ENCODE measurements around the gene HOXA9.

HOXA9 gene

DNA sequence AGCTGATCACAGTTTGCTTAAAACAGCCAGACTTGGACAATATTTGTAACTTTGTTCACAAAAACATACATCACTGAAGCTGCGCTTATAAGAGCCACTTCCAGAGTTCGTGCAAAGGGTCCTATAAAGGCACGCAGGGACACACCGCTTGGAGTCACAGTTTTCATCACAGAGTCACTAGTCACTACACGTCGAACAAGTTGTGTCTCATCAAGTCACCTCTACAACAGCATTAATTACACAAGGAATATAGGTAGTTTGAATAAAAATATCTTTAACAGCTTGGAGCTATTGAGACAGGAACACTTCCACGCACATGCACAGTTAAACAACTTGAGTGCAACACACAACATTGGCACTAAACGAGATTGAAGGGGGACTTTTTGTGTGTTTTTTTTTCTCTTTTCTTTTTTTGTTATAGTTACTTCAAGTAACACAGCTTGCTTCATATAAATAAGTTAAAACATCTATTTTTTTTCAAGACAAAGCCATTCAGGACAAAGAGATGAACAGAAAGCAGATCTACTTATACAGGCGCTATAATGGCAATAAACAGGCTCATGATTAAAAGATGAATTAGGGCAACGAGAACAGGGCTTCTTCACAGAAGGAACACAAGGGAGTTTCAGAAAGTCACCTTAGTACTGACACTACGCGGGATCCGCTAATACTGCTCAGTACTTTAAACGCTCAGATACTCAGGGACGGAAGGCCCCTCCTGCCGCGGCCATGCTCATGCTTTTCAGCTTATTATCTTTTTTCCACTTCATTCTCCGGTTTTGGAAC is 24.0 kb downstream of the HOXA9 start:
- DNase-seq: no peak

DNA sequence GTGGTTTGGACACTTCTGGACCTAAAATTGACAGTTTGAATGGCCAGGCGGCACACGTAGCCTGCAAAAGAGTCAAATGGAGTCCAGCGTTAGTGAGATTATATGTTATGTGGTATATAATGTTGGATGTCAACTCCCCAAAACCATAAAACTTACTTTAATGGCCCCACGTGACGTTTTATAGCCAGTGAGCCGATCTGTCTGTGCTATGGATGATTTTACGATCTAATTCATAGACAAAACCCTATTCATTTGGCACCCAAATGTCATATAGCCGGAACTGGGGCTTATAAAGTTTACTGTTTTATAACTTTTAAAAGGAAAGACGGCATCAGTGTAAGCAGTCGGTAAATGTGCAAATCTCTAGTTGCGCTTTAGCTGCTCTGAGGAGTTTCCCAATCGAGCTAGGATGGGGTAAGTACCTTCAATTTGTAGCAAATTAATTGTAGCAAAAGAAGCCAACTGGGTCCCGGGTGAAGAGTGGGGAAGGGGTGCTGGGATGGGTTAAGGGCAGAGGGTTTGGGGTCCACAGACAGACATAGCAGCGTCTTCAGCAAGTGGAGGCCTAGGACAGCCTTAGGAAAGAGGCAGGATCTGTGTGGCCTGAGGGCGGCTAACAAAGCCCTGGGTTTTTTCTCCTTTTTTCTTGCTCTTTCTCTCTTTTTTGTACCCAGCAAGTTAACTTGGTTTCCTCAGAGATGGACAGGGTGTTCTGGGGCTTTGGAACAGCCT is 25.0 kb downstream of the HOXA9 start:
- DNase-seq: no peak

DNA sequence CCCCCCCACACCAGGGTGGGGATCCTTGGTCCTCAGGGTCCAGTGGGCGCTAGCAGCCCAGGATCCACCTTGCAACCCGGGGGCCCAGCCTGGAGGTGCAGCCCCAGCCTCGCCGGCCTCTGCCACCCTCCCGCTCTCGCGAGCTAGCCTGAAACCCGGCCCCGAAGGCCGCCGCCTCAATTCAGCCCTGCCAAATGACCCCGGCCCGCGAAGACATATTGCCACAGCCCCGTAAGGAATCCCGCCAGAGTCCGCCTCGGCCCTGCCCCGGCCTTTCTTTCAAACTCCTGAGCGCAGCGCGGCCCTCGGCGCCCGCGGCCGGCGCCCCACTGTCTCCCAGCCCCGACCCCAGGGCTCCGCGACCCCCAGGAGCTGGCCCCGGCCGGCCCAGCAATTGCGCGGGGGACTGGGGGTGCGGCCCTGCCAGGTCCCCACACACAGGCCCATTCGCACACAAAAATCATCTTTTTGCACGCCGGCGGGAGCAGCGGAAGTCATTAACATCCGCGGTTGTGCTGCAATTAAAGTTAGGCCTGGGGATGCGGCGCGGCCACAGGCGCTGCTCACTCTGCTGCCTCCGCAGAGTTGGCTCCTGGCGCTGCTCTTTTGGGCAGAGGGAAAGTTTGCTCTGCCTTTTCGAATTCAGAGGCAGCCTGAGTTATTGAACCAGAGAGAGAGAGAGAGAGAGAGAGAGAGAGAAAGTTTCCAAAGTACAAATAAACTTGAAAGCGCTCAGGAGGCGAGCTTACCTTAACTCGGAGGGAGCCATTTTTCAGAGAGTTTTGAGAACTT is 25.8 kb downstream of the HOXA9 start:
- DNase-seq: no peak

DNA sequence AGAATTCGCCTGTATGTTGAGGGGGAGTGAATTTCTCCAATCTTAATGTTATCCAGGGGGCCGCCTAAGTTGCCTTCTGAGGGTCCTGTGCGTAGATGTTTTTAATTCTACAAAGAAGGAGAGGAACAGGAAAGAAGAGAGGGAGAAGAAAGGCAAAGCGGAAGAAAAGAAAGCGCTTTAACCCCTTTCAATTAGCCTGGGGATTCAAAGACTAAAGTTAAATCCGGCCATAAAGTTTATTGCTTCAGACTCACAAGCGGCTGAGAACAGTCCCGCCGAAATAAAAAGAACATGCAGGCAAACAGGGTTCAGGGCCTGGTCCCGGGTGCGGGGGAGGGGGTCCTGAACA is 26.4 kb downstream of the HOXA9 start:
- no peak for DNase-seq

DNA sequence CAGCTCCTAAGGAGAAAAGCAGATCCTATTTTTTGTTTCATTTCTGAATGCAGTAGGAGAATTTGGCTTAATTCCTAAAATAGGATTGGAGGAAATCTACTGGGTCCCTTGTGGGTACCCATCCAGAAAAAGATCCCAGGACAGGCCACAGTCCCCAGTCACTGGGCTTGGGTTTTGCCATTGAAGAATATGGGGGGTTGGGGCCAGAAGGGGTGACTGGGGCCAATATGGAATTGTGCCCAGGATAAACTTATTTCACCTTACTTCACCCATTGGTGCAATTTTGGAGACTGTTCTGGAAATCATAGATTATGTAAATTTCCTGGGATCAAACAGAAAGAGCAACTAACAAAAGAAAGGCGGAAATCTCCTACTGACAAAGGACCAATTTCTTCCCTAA is 26.9 kb downstream of the HOXA9 start:
- DNase-seq: no peak

DNA sequence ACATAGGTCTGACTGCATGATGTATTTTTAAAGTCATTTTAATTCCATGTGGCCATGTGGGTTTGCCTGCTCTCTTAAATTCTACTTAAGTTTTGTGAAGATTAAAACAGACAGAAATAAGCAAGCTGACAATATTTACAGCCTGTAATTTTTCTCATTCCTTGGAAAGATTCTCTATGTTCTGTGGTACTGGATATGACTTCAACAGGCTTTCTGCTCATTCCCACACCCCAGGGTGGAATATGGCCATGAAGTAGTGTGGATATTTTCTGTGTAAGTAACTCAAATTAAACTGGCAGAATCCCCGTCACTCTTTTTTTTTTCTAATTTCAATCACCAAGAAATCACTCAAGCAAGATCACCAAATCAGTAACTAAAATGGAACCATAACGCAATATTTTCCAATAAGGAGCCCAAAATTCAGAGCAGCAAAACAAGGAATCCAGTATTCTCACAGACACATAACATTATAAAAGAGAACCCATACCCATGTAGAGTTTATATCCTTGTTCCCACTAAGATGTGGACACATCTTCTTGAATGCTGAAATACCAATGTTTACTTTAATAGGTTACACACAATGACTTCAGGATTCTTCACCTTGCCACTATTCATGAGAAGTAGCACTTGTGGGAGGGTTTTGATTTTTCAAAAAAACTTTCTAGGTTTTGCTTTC is 27.6 kb downstream of the HOXA9 start:
- DNase-seq: no peak

DNA sequence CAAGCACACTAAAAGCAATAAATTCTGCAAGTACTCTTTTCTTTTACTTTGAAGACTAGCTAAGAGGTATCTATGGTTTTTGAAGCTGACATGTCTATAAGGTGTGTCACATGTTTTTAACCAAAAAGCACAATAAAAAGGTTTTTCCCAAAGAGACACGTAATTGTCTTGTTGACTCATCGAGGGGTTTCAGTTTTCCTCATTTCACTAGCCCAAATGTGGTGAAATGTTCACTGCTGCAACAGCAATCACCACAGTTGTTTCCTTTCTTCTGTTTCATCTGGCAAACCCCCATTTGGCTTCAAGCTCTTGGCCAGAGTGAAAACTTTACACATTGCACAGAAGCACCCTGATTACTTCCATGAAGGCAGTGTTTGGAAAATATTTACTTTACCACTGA is 30.9 kb downstream of the HOXA9 start:
- DNase-seq: no peak

DNA sequence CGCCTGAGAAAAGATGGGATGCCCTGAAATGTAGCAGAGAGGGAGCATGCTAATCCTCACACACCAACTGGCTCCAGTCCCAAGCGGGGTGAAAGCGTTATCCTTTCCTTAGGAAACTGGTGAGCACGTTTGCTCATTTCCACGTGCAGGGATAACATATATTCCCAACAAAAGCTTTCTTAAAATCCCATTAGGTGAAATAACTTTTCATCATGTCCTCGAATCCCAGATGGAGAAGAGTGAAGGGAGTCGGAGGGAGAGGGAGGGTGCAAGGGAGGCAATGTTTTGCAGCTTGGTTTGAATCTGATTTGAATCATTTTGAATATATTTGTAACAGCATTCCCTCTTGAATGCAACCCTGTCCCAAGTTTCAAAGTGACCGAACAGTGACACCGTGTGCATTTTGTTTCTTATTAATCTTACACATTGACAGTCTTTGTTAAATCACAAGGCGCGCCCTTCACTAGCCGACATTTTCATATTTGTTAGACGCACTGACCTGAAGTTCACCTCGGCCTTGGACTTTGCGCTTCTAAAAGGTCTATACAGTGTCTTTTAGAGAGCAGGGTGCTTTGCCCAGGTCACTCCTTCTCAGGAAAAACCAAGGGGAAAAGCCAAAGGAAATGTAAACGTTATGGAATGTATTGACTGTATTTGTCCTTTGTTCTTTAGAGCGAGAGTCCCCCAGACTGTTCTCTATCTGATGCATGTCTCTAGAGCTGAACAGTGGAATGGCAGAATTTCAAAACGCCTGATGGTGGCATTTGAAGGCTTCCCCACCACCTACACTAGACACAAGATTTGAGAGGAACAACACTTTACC is 31.7 kb downstream of the HOXA9 start:
- no peak for DNase-seq

DNA sequence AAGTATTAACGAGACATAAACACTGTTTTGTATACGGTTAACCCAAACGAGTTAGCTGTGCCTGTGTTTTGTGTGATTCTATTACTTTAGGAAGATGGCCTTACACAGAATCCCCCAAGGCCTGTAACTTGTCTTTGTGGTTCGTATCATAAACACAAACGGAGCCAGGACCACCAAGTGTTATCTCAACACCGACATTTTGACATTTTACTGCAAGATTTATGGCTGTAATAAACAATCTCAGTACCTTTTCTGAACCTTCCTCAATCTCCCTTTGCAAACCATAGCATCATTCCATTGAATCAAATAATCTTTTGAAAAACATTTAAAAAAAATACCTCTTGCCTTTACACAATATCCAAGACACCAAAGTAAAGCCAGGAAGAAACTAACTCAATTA is 32.4 kb downstream of the HOXA9 start:
- DNase-seq: no peak

DNA sequence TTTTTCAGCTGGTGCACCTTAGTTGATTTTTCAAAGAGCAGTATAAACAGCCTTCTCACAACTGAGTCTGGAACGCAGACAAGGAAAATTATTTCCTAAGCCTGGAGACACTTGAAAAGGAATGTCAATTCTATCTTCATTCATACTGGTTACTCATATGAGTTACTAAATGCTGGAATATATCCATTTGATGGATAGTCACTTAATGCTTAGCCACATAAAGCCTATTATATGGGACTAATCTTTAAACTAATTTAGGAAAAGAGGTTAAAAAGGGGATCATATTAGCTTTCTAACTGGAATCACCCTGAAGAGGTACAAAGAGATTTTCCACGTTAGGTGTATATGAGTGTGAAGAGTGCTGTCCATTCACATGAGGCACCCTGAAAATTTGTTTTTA is 33.1 kb downstream of the HOXA9 start:
- no peak for DNase-seq

DNA sequence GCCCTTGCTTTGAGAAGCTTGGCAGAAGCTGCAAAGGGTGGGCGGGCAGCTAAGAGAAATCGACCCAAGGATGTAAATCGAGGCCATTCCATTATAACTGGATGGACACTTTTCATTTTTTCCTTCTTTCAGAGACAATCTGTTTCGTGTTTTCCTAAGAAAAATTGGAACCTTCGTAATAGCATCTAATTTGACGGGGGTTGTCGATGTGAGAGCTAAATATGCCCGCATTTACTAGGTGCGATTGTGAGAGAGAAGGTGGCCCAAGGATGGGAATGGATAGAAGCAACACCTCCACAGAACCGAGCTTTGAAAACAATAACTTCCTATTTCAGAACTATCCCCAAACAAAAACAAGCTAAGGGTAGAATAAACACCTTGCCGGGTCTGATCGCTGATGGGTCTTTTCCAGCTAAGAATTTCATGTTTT is 33.9 kb downstream of the HOXA9 start:
- no peak for DNase-seq

DNA sequence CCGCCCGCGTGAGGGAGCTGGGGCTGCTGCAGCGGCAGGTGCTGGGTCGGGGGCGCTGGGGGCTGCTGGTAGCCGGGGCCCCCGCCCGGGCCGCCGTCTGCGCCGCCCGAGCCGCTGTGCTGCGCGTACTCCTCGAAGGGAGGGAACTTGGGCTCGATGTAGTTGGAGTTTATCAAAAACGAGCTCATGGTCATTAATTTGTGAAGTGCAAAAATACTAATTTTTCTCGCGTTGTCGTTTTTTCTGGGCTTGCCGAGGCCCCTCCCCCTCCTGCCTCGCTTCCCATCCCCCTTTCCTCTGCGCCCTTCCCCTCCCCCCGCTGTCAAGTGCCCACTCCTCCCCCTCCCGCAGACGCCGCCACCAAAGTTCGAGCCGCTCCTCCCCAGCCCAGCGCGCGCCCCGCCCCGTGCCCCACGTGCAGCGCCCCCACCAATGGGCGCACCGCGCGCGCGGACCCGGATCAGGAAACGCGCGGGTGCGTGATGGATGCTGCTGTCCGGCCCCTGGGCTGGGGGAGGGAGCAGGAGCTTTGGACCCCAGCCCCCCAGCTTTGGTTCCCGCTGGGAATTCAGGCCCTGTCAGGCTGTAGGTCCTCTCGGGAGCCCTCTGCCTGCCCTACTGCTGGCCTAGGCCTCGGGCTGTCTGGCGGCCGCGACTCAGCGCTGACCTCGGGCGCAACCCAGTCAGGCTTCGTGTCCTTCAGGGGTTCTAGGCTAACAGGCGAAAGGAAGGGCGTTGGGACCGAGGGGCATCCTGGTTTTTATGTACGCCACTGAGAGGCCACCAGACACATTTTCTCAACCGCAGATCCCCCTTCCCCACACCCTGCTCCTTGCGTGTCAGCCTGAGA is 34.6 kb downstream of the HOXA9 start, which contains the start of gene HOXA4:
Gene HOXA4, minus strand, starts transcription at position 218 of the 850 bp plus-strand sequence. Its CDS starts 24 bp downstream, at position 194.
- peak; percentile 86 for DNase-seq

DNA sequence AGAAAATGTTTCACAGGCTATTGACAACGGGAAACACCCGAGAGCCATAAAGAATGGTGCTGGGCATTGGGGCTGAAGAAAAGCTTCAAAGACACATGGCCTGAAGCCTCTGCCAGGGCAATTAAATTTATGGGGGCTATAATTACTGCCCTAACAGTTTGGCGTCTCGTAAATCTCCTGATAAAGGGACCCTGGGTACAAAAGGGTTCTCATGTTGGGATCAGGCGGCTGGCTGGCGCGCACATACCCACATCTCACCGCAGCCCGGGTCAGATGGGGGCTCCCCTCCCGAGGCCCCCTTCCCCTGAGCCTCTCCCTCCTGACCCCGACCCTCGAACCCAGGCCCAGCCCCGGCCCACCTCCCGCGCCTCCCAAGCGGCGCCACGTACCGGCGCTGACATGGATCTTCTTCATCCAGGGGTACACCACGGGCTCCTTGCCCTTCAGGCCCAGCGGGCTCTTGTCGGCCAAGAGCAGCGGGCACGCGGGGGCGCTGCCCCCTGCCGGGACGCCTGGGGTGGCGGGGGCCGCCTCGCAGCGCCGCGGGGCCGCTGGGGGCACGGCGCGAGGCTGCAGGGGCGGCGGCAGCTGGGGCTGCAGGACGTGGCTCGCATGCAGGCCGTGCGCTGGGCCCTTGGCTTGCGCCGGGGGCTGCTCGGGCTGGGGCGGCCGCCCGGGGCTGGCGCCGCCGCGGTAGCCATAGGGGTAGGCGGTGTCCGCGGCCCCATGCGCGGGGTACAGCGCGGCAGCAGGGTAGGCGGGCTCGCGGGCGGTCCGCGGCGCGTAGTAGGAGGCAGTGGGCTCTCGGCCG is 35.4 kb downstream of the HOXA9 start:
- peak; percentile 62 for DNase-seq

DNA sequence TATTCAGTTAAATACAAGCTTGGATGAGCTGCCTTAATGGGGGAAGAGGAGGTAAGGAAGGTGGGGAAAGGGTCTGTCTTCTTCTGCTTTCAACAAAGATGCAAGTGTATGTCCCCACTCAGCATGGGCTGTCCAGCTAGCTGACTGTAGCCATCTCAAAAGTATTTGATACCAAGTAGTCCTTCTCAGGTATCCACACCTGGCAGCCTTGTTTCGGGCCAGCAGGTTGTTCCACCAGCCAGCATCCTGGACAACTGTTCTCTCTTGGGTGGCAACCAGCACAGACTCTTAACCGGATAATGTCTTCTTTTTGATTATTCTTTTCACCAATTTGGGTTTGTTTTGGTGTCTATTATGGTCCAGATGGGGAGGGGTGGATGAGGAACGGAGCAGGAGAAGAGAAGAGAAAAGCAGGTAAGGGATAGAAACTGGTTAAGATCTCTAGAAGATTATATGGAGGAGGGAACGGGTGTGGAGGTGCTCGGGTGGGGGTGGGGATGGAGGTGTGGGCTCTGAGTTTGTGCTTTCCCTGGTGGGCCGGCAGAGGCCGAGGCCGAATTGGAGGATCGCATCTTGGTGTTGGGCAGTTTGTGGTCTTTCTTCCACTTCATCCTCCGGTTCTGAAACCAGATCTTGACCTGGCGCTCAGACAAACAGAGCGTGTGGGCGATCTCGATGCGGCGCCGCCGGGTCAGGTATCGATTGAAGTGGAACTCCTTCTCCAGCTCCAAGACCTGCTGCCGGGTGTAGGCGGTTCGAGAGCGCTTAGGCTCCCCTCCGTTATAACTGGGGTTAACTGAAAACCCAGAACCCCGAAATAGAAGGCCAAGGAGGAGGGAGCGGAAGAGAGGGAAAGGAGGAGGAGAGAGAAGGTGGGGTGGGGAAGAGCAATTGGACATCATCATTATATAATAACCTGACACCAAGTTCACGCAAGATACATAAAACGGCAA is 36.3 kb downstream of the HOXA9 start:
- DNase-seq: no peak

DNA sequence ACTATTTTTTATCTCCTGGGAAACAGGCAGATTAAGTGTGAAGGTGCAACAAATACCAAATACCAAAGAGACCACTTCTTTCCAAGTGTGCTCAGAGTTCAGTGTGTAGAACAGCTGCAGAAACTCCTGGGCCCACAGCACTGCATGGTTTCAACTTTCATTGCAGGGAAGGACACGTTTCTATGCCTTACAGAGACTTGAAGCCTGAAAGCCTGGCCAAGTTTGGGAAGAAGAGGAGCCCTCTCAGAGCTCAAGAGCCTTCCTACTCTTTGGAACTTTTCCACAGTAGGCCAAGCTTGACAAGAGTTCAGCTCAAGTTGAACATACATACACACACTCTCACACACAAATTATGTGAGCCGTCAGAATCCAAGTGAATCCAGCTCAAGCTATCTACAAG is 37.3 kb downstream of the HOXA9 start:
- no peak for DNase-seq

DNA sequence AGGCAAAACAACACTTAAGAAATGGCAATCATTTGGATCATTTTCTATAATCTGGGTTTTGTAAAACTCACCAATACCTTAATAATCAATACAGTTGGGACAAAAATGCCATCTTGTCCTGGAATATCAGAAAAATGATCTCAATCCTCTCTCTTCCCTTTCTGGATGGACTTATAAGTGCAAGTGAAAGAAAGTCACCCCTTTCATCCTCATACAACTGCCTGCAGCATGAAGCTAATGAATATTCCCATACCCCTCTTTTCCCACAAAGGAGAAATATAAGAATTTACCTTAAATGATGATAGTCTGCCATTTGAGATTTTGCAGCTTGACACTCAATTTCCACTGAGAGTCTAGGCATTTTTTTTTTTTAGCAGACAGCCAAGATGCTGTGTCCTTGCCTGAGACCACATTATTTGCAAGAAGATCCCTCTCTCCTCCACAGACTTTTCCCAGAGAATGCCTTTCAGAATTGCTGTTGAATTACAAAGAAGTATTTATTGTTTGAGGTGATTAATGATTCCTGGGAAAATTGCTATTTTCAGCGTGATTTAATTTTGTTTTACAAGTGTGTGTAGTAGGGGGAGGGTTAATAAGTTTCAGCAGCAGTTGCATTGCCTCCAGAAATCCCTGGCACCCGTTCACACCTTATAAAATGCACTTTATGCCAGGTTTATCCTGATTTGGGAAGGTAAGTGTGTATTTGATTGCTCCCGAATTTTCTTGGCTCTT is 38.6 kb downstream of the HOXA9 start:
- no peak for DNase-seq

DNA sequence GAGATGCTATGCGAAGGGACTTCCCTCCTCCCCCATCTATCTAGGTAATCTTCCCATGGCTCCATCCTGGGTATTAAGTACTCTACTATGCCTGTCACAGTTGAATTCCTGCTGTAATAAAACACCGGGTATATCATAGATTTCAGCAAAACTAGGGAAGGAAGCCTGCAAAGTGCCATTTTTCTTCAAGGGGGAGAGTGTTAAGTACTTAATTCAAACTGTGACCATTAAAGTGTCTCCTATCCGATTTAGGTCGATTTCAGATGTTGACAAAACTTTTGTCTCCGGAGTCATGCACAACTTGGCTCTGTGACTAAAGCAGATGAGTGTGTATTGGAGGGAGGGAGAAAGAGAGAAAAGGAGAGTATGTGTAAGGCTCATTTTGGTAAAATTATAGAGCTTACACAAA is 39.3 kb downstream of the HOXA9 start:
- no peak for DNase-seq
